NCI-H774 (cell line): ENCODE measurements around the gene LDHD.

Experiments
- DNase-seq: peaks from one replicate; lab custom pipeline; 2025; lab: John Stamatoyannopoulos, UW

The LDHD gene

DNA sequence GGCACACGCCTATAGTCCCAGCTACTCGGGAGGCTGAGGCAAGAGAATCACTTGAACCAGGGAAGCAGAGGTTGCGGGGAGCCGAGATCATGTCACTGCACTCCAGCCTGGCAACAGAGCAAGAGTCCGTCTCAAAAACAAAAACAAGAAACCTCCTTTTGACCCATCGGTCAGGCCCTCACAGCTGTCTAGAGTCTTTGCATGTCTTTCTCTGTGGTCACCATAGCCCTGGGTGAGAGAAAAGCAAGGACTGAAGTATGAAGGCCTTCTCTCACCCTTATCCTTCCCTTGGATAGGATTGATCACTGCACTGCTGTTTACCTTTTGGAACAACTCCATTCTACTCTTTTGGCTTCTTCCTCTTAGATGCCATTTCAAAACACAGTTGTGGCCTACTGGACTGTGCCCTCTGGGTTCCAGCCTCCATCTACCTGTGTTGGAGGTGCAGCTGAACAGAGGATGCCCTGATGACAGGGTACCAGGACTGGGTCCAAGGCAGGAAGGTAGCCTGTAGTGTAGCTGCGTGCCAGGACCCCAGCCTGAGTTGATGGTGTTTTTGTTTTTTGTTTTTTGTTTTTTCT, 37.1 kb downstream of the LDHD start:
- no peak for DNase-seq

DNA sequence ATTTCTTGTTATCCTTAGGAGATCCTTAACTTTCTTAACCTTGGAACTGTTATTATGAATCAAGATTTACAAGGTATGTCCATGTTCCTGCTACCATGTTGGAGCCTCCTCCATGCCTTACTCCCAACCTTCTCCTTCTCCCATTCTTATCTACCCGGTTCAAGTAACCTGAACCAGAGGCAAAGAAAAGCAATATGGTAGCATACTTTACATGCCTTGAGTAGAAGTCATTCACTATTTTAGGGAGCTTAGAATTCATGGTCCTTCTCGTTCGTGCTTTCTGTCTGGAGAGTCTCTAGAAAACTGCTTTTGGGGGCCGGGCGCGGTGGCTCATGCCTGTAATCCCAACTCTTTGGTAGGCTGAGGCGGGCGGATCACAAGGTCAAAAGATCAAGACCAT, 37.7 kb downstream of the LDHD start:
- no peak for DNase-seq

DNA sequence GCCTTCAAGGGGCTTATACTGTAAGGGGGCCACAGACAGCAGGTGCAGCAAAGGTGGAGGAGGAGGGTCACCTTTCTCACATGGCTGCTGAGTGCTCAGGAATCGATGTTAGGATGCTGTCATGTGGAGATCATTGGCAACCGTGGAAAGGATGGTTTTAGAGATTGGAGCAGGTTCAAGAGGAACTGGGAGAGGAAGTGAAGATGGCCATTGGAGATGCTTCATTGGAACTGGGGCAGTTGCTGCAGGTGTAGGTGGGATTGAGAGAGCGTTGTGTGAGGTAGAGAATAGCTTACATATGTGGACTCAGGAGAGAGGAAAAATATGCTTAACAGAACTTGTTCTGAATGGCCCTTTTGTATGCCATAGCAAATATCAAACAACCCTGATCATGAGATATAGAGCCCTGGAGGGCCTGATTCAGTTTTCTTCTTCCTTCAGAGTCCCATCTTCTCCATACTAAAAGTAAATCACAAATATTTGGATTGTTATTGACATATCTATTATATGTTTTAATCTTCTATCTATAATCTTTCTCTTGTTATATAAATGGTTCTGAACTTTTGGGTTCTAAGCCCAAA, 40.8 kb downstream of the LDHD start:
- no peak for DNase-seq

DNA sequence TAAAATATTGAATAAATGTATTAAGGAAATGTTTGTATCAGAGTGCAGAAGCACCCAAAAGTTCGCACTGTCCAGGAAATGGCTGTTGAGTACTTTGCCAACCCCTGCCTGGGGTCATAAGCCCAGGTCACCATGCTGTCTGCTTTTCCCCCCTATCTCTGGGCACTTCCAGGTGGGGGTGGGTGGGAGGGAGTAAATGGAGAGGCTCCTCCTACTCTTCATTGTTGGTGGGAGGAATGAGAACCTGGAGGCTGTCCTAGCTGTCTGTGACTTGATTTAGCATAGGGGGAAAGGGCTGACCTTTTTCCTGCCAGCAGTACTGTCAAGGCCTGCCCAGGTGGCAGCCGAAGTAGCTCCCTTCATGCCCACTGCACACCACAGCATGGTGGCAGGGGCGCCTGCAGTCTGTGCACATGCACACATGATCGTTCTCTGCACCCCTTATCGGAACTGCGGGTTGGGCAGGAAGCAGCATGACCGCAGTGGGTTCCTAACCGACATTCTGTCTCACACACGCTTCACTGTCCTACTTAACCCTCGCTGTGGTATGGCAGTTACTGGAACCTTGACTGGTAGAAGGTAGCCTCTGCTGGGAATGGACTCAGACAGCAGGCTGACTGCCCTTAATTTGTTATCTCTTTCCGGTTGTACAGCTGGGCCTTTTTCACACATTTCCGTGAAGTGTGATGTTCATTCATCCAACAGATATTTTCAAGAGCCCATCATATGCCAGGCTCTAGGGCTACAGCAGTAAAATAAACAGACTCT, 41.5 kb downstream of the LDHD start:
- DNase-seq: no peak

DNA sequence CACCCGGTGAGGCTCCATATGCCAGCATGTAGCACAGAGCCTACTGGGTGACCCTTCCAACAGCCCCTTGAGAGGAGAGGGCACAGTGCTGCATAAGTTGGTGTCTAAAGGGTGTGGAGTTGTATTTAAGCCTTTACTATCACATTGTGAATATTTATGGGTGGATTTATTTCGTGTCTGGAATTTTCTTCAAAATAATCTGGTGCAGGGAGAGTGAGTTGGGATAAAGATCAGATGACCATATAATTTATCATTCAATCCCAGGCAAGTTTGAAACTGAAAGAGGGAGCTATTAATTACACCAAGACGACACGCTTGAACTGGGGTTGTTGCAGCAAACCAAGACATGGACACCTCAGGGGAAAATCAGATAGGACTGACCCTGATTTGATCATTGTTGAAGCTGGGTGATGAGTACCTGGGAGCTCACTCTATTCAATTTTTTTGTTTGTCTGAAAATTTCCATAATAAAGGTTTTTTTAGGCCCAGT, 42.2 kb downstream of the LDHD start:
- no peak for DNase-seq

DNA sequence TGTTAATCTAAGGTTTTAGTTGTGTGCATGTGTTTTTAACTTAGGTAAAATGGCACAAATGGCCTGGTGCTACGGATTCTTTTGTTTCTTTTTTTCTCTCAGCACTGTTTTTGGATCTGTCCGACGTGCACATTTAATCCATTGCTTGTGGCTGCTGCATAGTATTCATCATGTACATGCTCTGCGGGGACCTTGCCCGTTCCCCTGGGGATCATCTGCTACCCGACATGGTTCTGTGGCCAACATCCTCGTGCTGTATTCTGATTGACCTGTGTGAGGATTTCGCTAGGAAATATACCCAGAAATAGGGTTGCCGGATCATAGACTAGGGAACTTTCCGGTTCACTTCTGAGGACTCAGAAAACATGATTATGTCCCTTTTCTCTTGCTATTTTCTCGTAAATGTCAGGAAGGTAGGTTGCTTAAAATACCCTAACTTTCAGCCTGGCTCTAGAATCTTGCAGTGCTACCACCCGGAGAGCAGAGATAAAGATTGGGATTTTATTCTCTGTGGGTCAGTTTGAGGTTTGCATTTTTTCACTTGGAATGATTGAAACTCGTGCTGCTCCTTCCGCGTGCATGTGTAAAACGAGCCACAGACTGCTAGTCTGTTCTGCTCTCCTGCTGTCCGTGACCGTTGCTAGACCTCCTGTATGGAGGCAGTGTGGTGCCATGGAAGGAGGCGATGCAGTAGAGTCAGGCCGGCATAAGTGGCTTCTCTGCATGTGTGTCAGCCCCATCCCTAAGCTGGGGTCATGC, 42.9 kb downstream of the LDHD start:
- no peak for DNase-seq

DNA sequence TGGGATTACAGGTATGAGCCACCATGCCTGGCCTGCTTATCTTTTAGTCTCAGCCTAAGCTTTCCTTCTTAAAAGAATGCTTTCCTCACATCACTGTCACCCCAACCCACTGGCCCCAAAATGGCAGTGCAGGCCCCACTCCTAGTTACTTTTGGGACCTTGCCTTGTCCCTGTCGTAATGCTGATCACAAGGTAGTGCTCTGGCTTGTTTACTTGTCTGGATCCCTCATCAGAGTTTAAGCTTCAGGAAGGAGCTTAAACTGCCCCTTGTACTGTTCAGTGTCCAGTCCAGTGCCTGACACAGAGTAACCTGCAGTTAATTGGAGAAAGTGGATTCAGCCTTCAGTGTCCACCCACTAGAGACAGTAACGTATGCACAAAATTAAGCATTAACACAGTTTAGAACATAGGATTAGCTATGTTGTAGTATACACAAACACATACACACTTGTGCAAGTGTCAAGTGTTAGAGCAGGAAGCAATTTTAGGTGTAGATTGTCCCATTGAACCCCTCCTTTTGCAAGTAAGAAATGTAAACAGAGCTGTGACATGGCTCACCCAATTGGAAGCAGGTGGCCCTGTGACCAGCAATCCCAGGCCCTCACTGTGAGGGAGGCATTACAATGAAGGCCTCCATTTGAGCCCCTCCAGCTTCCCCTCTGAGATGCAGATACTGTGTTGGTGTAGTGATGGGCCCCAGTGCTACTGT, 44.2 kb downstream of the LDHD start:
- no peak for DNase-seq

DNA sequence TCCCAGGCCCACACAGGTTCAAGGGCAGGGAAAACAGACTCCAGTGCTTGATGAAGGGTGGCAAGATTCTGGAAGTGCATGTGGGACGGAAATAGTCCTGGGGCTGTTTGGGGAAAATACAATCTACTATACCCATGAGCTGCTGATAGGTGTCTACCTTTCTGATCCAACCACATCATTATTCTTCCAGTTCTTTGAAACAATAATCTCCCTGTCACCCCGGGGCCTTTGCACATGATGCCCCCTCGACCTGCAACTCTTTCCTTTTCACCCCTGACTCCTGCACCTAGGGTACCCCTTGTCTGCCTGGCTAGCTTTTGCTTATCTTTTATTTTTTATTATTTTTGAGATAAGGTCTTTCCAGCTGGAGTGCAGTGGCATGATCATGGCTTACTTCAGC, 45.0 kb downstream of the LDHD start:
- no peak for DNase-seq

DNA sequence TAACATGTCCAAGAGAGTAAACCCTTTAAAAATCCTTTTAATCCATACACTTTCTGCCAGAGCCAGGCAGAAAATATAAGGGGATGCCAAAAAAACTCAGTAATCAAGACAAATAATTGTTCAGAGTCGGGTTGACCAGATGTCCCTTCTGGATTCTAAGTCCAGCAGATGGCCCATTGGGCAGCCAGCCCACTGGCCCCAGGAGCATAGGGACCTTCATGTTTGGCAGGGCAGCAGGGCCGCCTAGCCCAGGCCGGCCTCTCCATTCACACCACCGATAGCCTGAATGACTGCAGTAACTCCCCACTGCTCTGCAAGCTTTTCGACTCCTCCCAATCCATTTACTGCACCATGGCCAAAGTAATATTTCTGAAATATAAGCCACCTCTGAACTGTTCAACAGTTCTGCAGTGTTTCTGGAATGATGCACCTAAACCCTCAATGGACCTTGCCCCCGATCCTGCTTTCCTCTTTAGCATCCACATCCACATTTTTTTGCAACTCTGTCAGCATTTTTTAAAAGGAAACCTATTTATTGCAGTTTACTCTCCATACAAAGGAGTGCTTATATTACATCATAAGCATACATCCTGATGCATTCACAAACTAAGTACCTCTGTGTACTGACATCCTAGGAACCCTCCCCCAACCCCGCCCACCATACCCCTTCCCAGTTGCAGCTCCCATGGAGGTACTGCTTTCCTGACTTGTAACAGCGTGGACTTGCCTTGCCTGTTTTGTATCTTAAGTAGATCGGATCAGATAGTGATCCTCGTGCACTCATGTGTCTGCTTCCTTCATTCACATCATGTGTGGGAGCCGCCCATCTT, 46.4 kb downstream of the LDHD start:
- DNase-seq: no peak

DNA sequence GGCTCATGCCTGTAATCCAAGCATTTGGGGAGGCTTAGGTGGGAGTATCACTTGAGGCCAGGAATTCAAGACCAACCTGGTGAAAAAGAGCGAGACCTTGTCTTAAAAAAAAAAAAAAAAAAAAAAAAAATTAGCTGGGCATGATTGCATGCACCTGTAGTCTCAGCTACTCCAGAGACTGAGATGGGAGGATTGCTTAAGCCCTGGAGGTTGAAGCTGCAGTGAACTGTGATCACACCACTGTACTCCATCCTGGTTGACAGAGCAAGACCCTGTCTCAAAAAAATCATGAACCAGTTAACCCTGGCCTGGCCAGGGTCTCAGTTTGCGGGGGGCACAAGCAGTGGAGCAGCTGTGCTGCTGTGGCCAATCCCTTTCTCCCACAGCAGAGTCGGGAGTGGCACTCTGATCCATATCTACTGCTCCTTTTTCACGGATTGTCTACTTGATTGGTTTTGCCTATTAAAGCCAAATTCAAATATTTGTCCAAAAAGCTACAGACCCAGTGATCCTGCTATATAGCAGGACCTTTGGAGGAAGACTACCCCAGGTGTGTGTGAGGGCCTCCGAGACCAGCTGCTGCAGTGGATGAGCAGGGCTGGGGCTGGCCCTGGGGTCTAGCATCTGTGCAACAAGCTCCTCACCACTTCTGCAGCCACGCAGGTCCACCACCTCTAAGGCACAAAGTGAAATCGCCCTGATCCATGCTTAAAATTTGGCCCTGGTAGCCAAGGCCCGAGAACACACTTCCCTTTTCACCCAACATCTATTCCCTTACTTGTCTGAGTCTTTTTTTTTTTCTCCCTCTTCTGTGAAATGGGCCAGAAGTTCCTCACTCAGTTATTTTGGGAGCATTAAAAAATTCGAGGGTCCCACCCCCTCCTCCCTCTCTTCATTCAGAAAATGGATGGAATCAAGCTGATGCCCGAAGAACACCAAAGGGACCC, 48.2 kb downstream of the LDHD start:
- no peak for DNase-seq

DNA sequence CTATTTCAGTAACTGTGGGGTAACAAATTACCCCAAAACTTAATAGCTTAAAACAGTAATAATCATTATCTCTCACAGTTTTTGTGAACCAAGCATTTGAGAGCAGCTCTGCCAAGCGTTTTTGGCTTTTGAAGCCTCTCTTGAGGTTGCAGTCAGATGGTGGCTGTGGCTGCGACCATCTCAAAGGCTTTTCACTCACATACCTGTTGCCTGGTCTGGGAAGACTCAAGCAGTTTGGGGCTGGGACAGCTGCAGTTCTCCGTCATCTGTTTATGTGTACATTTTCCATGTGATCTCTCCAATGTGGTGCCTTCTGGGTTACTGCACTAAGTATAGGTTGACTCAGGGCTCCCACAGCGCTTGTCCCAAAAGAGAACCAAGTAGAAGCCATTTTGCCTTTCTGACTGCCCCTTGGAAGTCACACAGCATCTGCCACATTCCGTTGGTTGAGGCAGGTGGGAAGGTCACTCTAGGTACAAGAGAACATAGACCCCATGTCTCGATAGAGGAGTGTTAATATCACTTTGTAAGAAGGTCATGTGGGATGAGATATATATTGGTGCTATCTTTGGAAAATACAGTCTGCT, 49.6 kb downstream of the LDHD start:
- DNase-seq: no peak

DNA sequence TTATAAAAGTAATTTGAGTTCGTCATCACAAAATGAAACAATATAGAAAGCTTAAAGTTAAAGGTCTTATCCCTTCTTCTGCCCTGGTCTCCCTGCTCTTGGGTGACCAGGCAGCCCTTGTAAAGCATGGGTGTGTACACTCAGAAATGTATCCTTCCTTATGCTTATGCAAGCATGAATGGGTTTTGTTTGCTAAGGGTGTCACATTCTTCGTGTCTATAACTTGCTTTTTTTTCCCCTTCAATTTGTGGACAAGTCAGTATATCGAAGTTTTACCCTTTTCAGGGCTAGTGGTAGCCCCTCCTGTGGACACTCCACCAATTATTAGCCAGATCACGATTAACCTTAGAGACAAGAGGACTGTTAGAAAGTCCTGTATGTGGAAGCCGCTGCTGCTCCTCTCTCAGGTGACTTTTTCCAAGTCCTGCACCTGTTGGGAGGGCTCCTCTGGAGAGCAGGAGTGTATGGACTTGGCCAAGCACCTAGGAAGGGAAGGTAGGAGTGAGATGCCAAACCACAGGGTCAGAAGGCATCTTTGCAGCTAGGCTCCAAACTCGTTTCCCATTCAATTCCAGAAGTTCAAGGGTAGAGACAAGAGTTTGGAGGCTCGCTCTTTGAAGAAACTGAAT, 50.9 kb downstream of the LDHD start:
- DNase-seq: no peak

DNA sequence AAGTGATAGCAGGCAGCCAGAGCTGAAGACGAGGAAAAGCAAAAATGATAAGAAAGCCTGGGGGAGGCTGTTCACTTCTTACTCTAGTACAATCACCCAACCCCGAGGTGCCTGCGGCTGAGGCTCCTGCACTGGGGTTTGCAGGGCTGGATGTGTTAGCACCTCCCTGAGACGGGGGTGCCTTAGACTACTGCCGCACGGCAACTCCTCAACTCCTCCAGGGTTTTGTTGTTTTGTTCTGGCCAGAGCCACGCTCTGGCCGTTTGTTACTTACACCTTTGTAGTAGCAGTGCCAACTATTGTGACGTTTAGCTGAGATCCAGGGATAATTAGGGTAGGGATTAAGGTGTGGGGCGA, 51.5 kb downstream of the LDHD start:
- DNase-seq: no peak

DNA sequence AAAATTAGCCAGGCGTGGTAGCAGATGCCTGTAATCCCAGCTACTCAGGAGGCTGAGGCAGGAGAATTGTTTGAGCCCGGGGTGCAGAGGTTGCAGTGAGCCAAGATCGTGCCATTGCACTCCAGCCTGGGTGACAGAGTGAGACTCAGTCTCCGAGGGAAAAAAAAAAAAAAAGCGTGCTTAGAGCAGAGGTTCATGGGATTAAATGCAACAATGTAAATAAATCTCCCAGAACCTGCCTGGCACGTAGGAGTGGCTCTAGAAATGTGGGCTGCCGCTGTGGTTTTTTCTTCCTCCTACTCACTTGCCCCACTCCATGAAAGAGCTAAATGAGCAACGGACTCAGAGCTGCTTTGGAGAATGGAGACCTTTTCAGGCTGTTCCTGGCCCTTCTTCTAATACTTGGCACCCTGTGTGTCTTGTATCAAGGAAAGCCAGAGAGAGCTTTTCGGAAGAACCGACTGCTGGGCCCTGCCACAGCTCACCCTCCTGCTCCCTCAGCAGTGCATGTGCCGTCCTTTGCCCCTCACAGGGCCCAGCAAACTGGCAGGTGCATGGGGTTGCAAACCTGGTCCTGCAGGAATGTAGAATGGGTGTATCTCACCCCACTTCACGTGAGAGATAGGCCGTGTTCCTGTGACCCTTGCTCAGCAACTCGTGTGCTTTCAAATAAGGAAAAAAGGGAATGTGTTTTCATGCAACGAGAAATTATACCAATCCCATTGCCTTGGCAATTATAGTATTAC, 52.0 kb downstream of the LDHD start:
- DNase-seq: no peak

DNA sequence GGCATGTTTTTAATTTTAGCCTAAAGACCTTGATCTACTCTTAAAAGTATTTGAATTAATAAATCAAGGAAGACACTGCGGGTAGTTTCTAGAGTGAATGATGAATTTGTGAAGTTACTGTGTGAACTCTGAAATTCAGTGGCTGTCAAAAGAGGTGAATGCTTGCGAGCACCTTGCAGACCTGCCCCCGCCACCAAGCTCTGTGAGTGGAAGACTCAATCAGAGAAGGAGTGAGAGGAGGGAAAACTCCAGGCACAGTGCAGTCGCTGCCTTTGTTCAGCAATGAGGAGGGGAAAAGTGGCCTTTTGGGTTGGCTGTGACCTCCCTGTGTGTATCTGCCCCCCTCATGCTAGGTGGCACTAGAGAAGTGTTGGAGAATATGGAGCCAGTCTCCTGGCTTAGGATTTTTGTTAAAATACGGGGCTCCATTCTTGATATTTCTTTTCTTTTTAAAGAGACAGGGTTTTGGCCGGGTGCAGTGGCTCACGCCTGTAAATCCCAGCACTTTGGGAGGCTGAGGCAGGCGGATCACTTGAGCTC, 53.0 kb downstream of the LDHD start:
- DNase-seq: no peak

DNA sequence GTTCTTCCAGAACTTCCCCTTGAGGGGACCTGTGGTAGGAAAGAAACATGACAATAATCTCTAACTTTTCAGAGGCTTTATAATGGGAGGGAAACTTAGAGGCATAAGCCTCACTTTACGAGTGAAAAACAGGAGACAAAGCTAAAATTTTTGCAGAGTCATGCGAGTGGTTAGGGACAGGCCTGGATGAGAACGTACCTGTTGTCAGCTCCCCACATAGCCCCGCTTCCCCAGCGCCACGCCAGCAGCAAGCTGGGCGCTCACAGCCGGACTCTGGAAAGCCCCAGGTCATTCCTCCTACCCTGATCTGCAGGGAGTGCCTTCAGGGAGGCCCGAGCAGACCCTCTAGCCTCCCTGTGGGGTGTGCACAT, 53.6 kb downstream of the LDHD start:
- DNase-seq: no peak

DNA sequence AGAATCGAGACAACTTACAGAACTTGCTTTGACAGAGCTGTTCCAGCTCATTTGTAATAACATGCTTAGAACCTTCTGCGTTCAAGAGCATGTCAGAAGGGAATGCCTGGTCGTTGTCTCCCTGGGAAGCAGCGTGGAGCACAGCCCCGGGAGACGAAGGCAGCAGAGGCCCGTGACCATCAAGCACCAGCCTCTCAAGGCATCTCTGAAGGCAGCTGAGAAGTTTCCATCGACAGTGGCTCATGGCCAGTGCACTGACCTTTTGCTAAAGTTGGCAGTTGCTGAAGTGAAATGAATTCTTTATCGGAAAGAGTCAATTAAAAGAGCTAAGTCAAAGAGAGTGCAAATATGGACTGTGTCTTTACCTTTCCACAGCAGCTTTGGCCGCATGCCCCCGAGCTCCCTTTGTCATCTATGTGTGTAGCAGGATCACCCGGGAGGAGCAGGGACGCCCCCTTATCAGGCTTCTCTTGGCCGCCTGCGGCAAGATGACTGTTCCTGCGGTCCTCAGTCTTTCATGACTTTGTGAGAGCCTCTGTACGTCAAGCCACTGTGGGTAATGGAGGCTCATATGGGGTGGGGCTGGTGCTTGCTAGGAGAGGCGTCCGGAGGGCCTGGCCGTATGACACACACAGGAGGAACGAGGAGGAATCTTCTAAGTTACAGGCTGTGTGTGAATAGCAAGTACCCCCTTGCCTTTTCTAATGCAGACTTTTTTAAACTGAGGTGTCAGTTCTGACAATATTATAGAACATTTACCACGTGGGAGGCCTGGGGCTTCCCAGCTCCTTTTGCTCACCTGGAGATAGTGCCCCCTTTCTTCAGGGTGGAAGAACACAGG, 54.2 kb downstream of the LDHD start:
- DNase-seq: no peak
